Testis (tissue), 2 donors: Measurements from ENCODE around the gene PTPRD.

Experiments used
- POLR2A ChIP-seq: fragments of 450-650 bp; IDR thresholded peaks from one replicate; pipeline ENCODE4 v1.6.1; 2017; ENCODE audit warnings: antibody characterized with exemption, mild to moderate bottlenecking, moderate library complexity
- TF ChIP-seq, protein P1 (sequence below), 3 experiments: fragments of 450-650 bp in 2 of 3; fragments of 200-600 bp in 1 of 3; sonication (generic) in 1 of 3; IDR thresholded peaks; one replicate each; pipeline ENCODE4 v1.5.1; 2016 to 2019; ENCODE audit warnings: antibody characterized with exemption in 3 of 3, mild to moderate bottlenecking in 2 of 3, moderate library complexity in 1 of 3

DNA sequence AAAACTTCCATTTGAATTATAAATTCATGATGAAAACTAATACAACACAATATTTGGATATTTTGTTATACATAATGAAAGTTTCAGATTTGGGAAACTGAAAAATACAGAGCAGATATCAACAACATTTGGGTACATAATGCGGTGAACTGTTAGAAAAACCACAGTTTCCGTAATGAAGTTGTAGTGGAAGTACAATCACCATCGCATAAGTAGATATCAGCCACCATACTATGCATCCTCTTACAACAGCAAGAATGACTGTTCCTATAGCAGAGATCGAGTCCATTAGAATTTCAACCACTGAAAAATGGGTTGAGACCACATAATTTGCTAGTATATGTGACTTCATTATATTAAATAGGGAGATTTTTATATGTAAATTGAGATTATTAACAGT is 2043.0 kb downstream of the PTPRD start:
- TF ChIP-seq, protein P1, sequence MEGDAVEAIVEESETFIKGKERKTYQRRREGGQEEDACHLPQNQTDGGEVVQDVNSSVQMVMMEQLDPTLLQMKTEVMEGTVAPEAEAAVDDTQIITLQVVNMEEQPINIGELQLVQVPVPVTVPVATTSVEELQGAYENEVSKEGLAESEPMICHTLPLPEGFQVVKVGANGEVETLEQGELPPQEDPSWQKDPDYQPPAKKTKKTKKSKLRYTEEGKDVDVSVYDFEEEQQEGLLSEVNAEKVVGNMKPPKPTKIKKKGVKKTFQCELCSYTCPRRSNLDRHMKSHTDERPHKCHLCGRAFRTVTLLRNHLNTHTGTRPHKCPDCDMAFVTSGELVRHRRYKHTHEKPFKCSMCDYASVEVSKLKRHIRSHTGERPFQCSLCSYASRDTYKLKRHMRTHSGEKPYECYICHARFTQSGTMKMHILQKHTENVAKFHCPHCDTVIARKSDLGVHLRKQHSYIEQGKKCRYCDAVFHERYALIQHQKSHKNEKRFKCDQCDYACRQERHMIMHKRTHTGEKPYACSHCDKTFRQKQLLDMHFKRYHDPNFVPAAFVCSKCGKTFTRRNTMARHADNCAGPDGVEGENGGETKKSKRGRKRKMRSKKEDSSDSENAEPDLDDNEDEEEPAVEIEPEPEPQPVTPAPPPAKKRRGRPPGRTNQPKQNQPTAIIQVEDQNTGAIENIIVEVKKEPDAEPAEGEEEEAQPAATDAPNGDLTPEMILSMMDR (IDR thresholded peaks at IDR 0.05): no peak
- no peak for TF ChIP-seq POLR2A
